Measurements from ENCODE around the gene WFDC2.

- TF ChIP-seq TAF1 (IDR thresholded peaks at IDR 0.05; ENCODE audit: borderline replicate concordance, low read depth, low read length) (no peak), POLR2AphosphoS5 (IDR thresholded peaks at IDR 0.05; ENCODE audit: low read depth, low read length) (no peak), POLR2A (IDR thresholded peaks at IDR 0.05; ENCODE audit: low read depth, low read length) (no peak)
These were observed 6.6 kb upstream of the WFDC2 start for GRCh38 chr20:45462711-45463509.

All from GM12892 (cell line).